GM21526 (cell line): ENCODE data around the gene DSTN.

ENCODE experiments used
- ATAC-seq: cut with Tn5 transposase; IDR thresholded peaks from one replicate; pipeline ENCODE4 v1.9.1; 2021; ENCODE audit warnings: moderate library complexity; ENCODE audit not compliant: unreplicated experiment, low FRiP score

DSTN gene

DNA sequence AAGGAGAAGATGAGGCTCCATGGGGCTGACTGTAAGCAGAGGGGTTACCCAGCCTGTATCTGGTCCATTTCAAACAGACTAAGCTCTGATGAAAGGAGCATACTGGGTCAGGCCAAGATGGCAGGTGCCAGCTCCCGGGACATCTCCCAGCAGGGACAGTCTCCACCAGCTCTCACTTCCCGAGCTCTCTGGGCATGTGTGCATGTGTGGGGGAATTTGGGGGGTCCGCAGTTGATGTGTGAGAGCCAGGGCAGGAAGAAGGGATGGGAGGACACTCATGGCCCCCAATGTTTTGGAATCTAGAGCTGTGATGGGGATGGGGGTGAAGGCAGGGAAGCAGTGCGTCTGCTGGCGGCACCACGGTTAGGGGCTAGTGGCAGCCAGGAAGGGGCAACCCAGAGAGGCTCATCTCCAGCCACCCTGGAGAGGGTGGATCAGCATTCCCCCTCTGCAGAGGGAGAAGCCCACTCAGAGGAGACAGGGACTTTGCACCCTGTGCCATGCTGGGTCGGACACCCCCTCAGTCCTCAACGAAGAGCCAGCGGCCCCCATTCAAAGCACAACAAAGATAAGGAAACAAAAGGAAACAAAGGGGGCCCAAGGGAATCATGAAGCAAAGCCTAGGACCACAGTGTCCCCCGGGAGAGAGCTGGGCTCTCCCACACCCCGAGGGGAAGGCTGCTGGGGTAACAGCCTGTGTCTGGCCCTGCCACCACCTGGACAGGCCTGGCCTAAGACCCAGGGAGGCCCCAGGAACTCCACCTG, 52.4 kb downstream of the DSTN start:
- ATAC-seq, result no peak

DNA sequence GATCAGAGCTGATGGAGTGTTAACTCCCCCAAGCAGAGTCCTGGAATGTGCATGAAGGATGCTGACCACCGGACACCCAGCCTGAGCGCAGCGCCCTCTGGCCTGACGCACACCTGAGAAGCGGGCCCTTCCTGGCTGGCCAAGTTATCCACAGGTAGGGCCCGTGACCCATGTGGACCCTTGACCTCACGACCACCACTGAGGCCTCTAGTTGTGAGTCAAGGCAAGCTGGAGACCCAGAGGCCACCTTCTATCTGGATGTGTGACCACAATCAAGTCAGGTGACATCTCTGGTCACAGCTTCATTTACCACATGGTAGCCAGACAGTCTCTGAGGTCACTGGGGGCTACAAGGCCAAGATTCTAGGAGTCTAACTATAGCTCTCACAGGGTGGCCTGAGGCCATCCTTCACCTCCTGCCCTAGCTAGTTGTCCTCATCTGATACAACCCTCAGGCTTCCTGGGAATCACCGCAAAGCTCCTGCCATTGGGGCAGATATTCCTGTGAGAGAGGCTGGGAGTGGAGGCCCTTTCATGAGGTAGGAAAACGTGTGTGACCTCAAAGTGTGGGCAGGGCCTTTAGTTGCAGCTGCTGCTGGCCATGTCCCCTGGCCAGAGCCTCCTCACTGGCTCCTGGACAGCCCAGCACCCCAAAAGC, 53.1 kb downstream of the DSTN start:
- ATAC-seq, result no peak

DNA sequence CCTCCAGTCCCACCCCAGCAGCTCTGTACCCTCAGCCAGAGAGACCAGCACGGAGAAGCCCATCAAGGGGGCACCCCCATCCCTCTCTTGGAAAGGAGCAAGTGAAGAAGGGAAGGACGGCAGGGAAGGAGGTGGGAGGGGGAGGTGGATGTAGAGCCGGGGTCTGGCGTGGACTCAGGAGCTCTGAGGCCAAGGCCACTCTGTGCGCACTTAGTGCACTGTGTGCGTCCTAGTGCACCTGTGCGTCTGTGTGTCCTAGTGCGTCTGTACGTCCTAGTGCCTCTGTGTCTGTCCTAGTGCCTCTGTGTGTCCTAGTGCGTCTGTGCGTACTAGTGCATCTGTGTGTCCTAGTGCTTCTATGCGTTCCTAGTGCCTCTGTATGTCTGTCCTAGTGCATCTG, 54.2 kb downstream of the DSTN start:
- ATAC-seq, result no peak

DNA sequence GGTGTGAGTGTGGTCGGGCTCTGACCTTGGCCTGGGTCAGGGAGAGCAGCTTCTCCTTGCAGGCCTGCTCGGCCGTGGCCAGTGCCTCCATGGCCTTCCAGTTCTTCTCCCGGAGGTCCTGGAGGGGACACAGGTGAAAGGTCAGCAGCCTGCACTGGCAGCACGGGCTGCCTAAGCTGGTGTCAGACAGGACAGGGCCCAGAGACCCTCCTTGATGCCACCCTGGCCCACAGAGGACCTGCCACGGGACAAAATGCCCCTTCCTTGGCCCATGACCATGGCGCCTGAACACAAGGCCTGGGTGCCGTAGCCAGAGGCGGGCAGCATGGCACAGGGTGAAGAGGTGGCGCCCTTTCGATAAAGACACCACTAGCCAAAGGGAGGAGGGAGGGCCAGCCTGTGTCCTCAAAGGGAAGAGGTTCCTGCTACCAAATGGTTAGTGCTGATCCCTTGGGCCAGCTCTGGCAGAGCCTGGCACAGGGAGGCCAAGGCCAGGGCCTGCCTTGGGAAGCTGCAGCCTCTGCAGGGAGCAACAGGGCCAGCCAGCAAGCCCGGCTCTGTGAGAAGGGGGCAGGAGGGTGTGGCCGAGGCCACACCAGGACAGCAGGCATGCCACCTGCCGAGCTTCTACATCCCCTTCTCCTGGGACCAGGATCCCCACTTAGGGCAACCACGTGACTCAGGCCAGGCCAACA, 54.8 kb downstream of the DSTN start:
- no peak for ATAC-seq

DNA sequence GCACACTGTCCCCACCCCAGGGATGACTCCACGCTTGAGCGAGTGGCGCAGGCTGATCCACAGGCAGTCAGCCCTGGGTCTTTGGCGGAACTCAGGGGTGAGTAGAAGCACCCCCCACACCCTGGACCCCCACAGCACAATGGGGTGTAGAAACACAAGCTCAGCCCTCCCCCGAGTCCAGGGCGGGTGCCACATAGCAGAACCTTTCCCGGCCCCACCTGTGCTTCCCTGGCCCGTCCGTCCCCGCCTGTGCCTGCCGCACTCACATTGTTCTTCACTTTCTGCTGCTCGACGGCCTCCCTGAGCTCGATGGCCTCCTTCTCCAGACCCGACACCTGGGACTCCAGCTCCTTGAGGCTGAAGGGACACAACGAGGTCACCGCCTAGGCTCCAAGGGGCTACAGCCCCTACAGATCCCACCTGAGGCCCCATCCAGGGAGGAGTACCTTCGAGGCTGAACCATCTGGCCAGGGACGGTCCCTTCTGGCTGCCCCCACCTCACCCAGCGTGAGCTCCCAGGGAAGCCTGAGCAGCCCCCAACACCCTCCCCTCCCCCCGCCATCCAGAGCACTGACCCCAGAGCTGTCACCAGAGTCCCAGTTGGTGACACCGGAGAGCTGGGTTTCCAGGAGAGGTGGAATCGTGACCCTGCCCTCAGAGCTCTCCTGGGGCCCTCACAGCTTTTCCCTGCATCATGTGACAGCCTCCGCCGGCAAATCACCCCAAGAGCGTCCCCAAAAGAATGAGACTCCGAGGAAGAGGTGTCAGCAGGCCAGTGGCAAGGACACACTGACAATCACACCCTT, 55.6 kb downstream of the DSTN start:
- ATAC-seq, result no peak

DNA sequence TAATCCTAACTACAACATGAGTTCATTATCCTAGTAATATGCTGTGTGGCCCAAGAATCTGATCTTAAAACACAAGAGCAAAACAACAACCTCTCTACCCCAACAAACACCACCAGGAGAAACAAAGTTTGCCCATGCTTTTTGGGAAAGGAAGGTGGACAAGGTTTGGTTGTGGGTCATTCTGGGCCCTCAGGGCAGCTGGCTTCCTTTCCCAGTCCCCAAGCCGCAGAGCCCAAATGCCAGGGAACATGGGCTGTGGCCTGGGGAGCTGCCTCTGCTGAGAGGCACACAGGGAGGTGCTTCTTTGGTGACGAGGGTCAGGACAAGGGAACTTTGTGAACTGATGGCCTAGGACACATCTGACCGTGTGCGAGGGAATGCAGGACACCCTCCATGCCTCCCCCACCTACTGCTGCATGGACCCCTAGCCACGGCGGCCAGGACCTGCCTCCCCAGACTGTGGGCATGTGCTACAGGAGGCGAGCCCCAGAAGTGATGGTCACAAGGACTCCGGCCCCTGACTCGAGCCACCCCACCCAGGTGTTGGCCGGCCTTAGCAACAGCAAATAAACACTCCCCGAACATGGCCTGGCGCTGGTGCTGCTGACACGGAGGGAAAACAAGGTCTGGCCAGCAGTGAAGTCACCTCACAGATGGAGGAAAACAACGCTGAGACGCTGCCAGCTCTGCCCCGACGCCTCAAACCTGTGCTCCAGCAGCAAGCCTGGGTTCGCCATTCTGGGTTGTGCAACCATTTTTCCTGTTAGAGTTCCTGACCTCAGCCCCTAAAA, 56.5 kb downstream of the DSTN start:
- no peak for ATAC-seq

DNA sequence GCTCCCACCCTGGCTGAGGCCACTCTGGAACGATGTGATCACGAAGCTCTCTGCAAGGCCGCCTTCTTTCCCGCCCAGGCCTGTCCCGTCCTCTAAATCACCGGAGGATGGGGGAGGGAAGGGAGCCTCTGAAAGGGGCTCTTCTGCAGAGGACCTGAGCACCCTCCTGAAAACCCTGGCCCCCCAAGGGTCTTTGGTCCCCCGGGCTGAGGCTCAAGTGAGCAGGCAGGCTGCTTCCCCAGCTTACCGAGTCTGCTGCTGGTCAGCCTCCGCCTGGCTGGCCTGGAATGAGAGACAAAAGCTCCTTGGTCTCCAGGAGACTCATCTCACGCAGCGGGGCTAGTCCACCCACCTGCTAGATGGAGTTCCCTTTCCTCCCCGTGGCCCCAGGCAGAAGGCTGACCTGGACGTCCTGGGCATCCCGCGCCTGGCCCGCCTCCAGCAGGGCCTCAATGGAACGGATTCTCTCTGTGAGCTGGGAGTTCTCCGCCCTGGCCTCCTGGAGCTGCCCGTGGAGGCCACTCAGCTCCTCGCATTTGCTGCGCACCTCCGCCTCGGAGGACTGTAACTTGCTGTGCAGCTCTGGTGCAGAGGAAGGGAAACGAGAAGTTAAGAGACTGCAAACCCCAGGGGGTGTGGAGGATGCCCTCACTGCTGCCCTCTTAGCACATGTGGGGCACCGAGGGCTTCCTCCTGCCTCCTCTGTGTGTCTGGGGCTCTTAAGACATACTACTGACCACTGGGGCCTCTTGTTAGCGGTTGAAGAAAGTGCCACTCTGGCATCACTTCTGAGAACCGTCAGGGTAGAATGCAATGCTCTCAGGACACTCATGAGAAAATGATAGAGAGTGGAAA, 57.5 kb downstream of the DSTN start:
- no peak for ATAC-seq

DNA sequence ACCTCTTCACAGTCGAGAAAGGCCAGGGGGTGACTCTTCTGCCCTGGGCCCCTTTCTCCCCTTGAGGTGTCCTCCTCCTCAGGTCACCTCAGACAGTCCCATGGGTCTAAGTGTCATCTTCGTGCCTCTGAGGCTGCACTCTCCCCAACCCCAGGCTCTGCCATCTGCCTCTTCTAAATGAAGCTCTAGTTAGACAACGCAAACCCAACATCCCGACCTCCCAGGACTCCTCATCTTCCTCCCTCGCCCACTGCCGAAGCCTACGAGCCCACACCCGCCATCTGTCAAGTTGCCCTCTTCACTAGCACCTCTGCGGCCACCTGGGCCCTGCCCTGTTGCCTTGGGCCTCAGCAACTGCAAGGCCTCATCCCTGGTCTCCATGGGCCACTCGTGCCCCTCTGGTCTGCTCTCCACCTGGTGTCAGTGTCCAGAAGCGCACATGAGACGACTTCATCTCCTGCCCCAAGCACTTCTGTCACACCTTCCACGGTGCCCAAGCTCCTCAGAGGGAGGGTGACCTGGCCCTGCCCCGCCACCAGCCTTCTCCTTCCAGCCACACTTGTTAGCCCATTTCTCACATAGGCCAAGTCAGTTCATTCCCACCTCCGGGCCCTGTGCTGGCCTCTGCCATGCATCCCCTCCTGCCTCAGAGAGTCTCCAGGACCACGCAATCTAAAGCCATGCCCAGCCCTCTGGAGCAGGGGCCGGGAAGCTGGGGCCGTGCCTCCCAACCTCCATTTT, 58.4 kb downstream of the DSTN start:
- ATAC-seq, result no peak

DNA sequence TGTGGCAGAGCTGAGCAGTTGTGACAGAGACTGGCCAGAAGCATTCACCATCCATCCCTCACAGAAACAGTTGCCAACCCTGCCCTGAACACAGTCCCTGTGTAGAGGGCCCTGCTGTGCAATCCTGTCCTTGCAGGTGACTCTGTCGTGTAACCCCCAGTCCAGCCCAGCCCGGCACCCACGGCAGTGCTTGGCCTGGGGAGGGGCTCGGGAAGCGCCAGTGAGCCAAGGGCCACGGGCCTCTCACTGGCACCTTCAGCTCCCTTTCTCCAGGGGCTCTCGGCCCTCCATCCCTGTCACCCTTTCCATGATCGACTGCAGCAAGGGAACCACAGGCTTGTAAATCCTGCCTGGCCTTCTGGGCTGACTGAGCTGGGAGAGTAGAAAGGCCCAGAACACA, 59.1 kb downstream of the DSTN start:
- ATAC-seq, result no peak

DNA sequence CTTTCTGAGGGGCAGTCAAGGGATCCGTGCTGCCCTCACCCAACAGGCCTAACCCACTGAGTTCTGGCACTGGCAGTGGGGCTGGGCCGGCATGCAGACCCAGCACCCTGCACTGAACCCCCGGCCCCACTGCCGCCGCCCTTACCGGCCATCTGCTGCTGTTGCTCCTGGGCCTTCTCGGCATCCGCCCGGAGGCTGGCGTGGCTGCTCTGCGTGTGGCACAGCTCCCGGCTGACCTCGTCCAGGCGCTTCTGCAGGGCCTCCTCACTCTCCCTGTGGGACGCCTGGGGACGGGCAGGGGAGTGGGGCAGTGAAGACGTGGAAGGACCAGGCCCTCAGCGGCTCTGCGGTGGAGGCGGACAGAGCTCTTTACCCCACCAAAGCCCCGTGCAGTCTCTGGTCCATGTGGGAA, 59.8 kb downstream of the DSTN start:
- ATAC-seq, result no peak

DNA sequence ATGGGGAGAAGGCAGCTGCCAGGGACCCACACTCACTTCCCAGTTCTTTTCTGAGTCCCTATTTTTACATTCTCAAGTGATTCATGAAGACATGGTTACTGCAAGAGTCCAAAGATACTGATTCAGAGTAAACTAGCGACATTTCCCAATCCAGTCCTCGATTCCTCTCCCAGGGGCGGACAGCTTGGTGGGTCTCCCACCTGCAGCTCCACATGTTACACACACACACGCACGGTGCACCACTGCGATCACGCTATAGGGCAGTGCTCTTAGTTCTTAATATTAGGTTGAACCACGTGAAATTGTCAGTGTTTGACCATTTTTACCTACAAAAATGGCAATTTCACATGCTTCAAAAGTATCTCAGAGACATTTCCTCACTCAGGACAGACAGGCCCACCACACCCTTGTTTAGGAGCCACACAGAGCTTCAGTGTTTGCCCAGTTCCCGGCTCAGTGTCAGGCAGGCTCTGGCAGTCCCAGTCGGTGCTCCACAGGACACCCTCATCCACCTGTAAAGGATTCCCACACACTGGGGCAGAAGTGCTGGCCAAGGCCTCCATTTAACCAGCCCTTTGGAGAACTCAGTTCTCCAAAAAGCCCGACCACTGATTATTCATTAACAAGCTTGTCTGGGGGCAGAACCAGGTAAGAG, 60.4 kb downstream of the DSTN start:
- no peak for ATAC-seq

DNA sequence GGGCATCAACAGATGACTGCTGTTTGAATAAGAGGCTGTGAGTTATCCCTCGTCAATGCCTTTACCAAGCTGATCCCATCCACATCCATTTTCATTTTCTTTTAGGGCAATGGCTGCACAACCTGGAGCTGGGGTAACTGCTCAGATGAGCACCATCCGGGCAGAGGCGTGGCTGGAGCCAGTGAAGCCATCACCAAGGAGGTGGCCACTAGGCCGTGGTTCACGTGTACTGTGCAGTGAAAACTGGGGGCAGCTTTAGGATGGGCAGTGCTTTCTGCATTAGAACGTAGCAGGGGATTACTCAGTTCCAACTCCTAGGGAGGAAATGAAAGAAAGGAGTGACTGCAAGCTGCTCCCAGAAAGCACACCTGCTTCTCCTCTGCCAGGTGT, 60.9 kb downstream of the DSTN start:
- ATAC-seq, result no peak

DNA sequence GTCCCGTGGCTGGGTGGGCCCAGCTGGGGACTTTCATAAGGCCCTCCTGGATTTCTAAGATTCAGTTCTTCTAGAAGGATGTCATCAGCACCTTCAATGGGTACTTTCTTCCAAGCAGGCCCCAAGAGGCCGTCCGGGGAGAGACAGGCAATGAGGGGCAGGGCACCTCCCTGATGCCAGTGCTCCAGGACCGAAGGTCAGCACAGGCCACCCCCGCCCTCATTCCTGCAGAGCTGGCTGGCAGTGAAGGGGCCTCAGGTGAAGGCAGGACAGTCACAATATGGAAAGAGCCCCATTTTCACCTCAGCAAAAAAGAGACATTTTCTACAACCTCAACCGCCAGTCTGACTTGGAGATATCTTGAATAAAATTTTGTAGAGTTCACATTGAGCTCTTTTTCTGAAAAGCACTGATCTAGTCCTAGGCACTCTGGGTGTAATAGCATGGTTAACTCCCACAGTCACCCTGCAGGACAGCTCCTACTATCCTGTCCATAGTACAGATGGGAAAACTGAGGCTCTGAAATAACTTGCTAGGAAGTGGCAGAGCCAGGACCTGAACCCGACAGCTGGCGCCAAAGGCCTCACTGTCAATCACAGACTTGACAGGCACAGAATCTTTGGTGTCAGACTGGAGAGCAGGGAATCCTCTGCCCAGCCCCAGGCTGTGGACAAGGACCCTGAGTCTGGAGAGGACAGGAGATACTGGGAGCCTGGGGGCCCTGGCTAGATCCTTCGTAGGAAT, 61.9 kb downstream of the DSTN start:
- no peak for ATAC-seq

DNA sequence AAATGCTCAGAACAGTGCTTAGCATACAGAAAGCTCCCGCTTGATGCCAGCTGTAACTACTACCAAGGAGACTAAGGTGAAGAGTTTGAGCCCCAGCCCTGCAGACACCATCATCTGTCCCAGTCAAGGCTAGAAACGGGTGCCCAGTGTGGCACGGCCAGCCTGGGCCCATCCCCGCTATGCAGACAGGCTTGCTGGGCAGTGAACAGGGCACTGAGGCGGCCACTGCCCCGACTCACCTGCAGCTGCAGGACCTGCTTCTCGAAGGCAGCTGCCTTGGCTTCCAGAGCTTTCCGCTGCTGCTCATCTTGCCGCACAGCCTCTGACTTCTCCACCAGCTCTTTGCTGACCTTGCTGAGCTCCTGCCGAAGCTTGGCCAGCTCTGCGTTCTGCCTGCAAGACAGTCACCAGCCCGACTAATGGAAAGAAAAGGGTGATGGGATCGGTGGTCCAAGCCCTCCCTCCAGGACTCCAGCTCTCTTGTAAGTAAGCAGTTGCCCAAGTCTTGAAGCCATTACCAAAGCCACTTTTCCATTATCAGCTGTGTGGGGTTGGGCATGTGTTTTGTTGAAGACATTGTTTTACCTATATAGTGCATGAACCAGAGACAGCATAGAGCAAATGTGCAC, 63.5 kb downstream of the DSTN start:
- ATAC-seq, result no peak

DNA sequence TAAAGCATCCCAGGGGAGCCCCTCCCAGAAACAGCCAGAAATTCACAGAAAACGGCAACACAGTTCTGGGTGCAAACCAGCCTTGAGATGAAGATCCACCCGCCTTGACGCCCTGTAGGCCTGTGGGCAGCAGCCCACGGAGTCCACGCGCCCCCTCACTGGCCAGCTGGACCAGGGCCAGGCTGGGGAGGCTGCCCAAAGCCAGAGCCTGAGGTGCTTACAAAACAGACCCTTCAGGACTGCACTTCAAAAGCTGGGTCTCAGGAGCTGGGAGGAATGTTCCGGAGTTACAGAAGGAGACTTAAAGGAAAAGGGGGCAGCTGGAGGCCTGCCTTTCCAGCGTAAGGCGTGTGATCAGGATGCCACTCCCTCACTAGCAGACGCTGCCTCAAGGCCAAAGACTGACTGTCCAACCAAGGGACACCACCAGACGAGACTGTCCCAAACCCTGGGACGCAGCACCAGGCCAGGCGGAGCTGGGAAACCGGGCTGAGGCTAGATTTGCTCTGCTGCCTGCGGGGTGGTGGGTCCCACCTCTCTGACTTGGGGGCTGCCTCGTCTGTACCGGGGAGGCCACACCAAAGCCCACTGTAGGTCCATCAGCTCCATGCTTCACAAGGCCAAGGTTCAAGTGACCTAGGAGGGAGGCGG, 64.1 kb downstream of the DSTN start:
- no peak for ATAC-seq

DNA sequence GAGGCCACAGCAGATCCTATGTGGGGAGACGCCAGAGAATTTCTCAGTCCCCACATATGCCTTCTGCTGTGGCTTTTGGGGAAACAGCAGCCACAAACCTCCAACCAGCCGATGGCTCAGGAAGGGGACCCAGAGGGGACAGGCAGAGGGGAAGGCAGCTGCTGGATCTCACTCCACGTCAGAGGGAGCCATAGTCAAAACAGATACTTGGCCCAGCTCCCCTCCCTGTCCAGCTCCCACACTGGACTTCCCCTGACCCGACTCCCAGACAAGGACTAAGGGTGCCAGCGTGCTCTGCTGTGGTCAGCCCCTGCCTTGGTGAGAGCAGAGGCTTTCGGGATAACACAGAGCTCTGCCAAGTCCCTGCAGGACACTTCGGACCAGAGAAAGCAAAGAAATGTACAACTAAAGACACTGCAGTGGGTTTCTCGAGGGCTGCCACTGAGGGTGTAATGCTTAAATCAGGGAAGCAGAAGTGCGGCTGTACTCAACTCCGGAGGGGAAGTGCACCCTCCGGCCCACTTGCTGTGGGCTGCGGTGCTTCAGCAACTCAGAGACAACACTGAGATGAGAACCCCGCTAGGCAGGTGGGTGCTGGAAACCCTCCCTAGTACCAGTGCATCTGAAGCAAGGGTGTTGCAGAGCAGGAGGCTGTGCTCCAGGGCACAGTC, 64.9 kb downstream of the DSTN start:
- no peak for ATAC-seq
